ENCODE measurements around the gene CXCL16.
"Not testable (repeated sequence)": the region's sequence is repeated elsewhere in the genome, so short reads cannot be mapped to it uniquely, and the experiment has no call there.

The CXCL16 gene

DNA sequence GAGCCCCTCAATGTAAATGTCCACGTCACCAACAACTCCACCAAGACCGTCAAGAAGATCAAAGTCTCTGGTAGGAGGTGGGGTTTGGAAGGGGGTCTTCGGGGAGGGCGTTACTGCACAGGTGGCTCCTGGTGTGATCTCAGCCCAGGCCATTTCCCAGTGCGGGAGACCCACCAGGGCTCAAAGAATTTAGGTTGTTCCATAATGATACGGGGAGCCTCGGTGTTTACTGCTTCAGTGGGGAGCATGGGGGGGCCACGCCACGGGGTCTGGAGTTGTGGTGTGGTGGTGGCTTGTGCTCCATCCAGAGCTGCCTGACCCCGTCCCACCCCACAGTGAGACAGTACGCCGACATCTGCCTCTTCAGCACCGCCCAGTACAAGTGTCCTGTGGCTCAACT, 21.5 kb downstream of the CXCL16 start:
- no peak for DNase-seq (ENCODE audit: low read depth in 2 of 2)
- H3K4me3 ChIP-seq (replicated peaks in 1 of 2; ENCODE audit: low read depth in 2 of 2, low read length in 2 of 2): no peak overlapping the region
- TF ChIP-seq, protein P1, sequence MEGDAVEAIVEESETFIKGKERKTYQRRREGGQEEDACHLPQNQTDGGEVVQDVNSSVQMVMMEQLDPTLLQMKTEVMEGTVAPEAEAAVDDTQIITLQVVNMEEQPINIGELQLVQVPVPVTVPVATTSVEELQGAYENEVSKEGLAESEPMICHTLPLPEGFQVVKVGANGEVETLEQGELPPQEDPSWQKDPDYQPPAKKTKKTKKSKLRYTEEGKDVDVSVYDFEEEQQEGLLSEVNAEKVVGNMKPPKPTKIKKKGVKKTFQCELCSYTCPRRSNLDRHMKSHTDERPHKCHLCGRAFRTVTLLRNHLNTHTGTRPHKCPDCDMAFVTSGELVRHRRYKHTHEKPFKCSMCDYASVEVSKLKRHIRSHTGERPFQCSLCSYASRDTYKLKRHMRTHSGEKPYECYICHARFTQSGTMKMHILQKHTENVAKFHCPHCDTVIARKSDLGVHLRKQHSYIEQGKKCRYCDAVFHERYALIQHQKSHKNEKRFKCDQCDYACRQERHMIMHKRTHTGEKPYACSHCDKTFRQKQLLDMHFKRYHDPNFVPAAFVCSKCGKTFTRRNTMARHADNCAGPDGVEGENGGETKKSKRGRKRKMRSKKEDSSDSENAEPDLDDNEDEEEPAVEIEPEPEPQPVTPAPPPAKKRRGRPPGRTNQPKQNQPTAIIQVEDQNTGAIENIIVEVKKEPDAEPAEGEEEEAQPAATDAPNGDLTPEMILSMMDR (IDR thresholded peaks at IDR 0.05; ENCODE audit: low read depth, low read length): no peak

DNA sequence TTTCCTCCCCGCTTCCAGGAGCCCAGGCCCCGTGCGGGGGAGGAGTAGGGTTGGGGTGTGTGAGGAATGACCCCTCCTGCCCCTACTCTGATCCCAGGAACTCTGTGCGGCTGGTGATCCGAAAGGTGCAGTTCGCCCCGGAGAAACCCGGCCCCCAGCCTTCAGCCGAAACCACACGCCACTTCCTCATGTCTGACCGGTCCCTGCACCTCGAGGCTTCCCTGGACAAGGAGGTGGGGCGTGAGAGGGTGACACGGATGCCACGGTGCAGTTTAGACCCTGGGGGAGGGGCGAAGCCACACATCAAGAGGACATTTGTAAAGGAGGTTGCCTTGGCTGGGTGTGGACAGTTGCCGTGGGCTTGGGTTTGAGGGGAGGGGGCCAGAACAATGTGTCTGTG, 21.9 kb downstream of the CXCL16 start:
- TF ChIP-seq, protein P1 (IDR thresholded peaks at IDR 0.05; ENCODE audit: low read depth, low read length): no peak
- DNase-seq (ENCODE audit: low read depth in 2 of 2): no peak
- H3K4me3 ChIP-seq (replicated peaks in 1 of 2; ENCODE audit: low read depth in 2 of 2, low read length in 2 of 2): no peak overlapping the region

DNA sequence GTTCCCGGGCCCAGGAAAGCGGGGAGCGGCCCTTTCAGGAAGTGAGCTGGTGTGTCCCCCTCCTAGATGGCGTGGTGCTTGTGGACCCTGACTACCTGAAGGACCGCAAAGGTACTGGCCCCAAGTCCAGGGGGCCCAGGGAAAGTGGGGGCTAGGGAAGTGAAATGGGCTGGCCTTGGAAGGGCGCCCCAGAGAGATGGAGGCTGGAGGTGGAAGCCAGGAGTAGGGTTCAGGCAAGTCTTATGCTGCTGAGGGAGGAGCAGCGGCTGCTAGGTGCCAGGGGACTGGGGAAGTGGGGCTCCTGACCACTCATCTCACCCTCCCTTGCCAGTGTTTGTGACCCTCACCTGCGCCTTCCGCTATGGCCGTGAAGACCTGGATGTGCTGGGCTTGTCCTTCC, 23.6 kb downstream of the CXCL16 start:
- DNase-seq (ENCODE audit: low read depth in 2 of 2): no peak
- no peak overlapping the region for H3K4me3 ChIP-seq (replicated peaks in 1 of 2; ENCODE audit: low read depth in 2 of 2, low read length in 2 of 2)
- TF ChIP-seq, protein P1 (IDR thresholded peaks at IDR 0.05; ENCODE audit: low read depth, low read length): no peak

DNA sequence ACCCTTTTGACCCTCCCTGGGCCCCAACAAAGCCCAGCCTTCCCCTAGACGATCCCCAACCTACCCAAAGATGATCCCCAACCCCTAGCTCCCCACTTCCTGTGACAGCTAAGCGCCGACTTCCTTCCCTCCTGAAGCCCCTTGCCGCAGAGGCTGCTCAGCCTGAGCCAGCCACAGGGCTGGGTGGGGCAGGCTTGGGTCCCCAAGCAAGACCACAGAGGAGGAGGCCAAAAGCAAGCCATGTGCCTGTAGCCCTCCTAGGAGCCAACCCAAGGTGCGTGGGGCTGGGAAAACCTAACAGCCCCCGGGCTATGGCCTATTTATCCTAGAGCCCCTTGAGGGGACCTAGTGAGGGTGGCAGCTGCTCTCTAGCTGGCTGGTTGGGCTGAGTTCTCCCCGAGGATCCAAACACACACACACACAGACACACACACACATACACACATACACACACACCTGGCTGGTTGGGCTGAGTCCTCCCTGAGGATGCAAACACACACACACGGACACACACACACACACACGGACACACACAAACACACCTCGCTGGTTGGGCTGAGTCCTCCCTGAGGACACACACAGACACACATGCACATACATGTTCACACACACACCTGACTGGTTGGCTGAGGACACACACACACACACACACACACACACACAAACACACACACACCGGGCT, 24.5 kb downstream of the CXCL16 start:
- TF ChIP-seq, protein P1 (IDR thresholded peaks at IDR 0.05; ENCODE audit: low read depth, low read length): no peak
- no peak overlapping the region for H3K4me3 ChIP-seq (replicated peaks in 1 of 2; ENCODE audit: low read depth in 2 of 2, low read length in 2 of 2)
- DNase-seq (ENCODE audit: low read depth in 2 of 2): no peak

DNA sequence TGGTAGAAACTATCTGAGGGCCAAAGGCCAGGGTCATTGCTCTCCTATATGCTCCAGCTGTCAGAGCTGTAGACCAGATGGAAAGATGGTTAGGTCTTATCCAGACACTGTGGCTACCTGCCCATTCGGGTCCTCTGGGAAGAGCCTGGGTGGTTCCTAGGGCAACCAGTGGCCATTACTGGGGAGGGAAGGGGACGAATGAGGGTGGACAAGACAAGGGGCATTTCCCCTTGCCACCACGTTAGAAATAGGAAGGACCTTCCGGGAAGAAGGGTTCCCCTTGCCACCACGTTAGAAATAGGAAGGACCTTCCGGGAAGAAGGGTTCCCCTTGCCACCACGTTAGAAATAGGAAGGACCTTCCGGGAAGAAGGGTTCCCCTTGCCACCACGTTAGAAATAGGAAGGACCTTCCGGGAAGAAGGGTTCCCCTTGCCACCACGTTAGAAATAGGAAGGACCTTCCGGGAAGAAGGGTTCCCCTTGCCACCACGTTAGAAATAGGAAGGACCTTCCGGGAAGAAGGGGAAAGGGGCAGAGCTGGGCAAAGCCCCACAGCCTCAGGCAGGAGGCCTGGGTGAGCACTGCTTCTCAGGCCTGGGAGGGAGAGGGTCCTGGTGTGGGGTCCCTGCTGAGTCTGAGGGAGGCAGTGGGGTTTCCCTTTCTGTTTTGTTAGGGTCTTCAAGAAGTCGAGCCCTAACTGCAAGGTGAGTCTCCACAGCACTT, 25.2 kb downstream of the CXCL16 start:
- H3K4me3 ChIP-seq (replicated peaks in 1 of 2; ENCODE audit: low read depth in 2 of 2, low read length in 2 of 2); DNase-seq (ENCODE audit: low read depth in 2 of 2): not testable (repeated sequence)

DNA sequence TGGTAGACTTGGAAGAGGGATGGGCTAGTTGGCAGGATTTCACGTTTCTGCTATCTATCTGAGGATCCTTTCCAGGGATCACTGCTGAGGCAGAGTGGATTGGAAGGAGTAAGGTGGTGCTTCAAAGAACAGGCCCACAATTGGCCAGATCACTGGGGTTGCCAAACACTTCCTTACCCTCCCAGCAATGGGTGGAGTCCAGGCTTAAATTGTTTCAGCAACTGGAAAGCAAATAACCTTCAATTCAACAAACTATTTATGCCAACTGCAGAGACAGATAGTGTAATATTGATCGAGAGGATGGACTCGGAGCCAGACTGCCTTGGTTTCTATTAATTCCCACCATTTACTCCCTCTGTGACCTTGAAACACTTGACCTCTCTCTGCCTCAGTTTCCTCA, 27.2 kb downstream of the CXCL16 start:
- no peak for DNase-seq (ENCODE audit: low read depth in 2 of 2)
- TF ChIP-seq, protein P1 (IDR thresholded peaks at IDR 0.05; ENCODE audit: low read depth, low read length): no peak
- no peak overlapping the region for H3K4me3 ChIP-seq (replicated peaks in 1 of 2; ENCODE audit: low read depth in 2 of 2, low read length in 2 of 2)

DNA sequence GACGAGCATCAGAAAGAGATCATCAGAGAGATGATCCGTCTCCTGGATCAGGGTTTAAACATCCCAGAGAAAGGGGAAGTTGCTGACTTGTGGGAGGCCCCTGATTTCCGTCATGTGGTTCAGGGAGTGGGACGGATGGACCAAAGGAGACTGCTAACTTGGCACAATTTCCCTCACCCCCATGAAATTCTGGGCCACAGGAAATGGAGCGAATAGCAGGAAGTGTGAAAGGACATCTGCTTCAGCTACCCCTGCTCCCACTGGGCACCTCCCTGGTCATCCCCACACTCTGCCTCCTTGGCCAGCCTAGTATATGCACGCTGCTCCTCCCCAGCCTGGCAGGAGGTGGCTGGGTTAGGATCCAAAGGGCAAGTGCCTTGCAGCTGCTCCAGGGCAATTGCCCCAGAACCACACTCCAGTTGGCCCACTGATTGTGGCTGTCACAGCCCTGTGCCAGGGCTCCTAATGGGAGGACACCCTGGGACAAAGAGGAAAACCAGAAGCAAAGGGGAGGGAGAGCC, 28.0 kb downstream of the CXCL16 start:
- H3K4me3 ChIP-seq (replicated peaks in 1 of 2; ENCODE audit: low read depth in 2 of 2, low read length in 2 of 2): no peak overlapping the region
- TF ChIP-seq, protein P1 (IDR thresholded peaks at IDR 0.05; ENCODE audit: low read depth, low read length): no peak
- no peak for DNase-seq (ENCODE audit: low read depth in 2 of 2)
